HCT116 (cell line): Measurements from ENCODE around the gene OPN4.

ENCODE experiments used
- CEBPB ChIP-seq: IDR thresholded peaks from 2 replicates; pipeline ENCODE4 v1.6.1; 2012; ENCODE audit warnings: low read depth
- POLR2A ChIP-seq: IDR thresholded peaks from 2 replicates; pipeline ENCODE4 v1.7.0; 2011; ENCODE audit warnings: borderline replicate concordance; ENCODE audit not compliant: insufficient read depth, insufficient read length; ENCODE audit errors: extremely low read depth
- POLR2AphosphoS5 ChIP-seq: IDR thresholded peaks from 2 replicates; pipeline ENCODE4 v1.6.1; 2011; ENCODE audit warnings: mild to moderate bottlenecking, low read depth, low read length, moderate library complexity
- ZFX ChIP-seq: fragments of 450-650 bp; IDR thresholded peaks from 2 replicates; pipeline ENCODE4 v1.6.1; 2017
- TF ChIP-seq, protein P1 (sequence below), 3 experiments: fragments of 200-600 bp in 1 of 3; sonication (generic) in 1 of 3; IDR thresholded peaks in 2 of 3; conservative IDR thresholded peaks in 1 of 3; 2 replicates each; pipeline ENCODE4 v1.5.1; 2012 to 2017; ENCODE audit warnings: low read depth in 2 of 3, low read length in 2 of 3, antibody characterized with exemption in 1 of 3, borderline replicate concordance in 1 of 3, control low read depth in 1 of 3, mild to moderate bottlenecking in 1 of 3, mixed read lengths in 1 of 3, mixed run types in 1 of 3, moderate library complexity in 1 of 3; ENCODE audit not compliant: insufficient read depth in 1 of 3

DNA sequence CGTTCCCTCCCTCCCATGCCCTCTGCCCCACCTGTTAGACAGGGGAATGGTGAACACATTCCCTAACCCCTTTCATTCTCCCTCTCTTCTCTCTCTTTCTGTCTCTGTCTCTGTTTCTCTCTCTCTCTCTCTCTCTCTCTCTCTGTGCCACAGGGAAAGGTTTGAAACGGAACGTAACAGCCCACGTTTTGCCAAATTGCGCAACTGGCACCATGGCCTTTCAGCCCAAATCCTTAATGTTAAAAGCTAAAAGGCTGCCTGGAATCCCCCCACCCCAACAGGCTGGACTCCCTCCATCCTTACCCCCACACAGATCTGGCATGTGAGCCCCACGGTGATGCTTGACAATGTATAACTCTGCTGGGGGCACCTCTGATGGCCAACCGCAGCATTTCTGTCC, 44.8 kb downstream of the OPN4 start:
- TF ChIP-seq CEBPB (no peak), POLR2AphosphoS5 (no peak), ZFX (no peak), POLR2A (no peak)
- TF ChIP-seq, protein P1, sequence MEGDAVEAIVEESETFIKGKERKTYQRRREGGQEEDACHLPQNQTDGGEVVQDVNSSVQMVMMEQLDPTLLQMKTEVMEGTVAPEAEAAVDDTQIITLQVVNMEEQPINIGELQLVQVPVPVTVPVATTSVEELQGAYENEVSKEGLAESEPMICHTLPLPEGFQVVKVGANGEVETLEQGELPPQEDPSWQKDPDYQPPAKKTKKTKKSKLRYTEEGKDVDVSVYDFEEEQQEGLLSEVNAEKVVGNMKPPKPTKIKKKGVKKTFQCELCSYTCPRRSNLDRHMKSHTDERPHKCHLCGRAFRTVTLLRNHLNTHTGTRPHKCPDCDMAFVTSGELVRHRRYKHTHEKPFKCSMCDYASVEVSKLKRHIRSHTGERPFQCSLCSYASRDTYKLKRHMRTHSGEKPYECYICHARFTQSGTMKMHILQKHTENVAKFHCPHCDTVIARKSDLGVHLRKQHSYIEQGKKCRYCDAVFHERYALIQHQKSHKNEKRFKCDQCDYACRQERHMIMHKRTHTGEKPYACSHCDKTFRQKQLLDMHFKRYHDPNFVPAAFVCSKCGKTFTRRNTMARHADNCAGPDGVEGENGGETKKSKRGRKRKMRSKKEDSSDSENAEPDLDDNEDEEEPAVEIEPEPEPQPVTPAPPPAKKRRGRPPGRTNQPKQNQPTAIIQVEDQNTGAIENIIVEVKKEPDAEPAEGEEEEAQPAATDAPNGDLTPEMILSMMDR (IDR thresholded peaks at IDR 0.05 in 2 of 3, conservative IDR thresholded peaks at IDR 0.05 in 1 of 3; ENCODE audit: borderline replicate concordance in 1 of 3, insufficient read depth in 1 of 3, low read depth in 2 of 3, low read length in 2 of 3), result no peak
